ENCODE results near the gene FAM162B. TPM values are rescaled to one million over a fixed set of nuclear protein-coding genes. Genes with fewer than 3 reads are reported as not detected.
A peak's percentile ranks its signal among the peaks of the same experiment; 100 is the strongest.

FAM162B gene
- total RNA-seq, 2 donors from 2014 or later, result 2.3 TPM; not detected in 1

DNA sequence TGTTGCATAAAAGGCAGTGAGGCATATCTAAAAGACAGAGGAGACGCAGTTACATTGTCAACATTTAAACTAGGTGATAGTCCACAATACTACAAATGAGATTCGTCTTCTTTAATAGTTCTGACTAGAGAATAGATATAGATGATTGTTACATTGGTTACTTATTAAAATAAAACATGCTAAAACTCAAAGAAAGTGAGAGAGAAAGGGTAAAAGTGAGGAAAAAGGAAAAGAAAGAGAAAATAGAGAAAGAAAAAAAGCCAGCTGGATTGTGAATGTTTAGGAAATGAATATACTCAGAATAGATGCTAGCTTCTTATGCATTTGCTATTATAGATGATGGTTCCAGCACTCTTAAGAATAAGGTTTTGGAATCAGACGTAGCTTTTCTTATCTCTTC, 27.7 kb upstream of the FAM162B start:
- no peak overlapping the region for H3K27ac ChIP-seq
- no peaks in the 10 kb centered on the region for H3K4me1 ChIP-seq (ENCODE audit: control insufficient read depth in 1 of 2, low read depth in 2 of 2)
- H3K9me3 ChIP-seq, result no peaks in the 10 kb centered on the region
- no peak for ATAC-seq (ENCODE audit: insufficient number of reproducible peaks, low FRiP score, low read depth)
- no peak for DNase-seq (ENCODE audit: low spot score)
- no peak overlapping the region for H3K4me3 ChIP-seq
- H3K27me3 ChIP-seq (replicated peaks; ENCODE audit: insufficient read depth), result no peaks in the 10 kb centered on the region
- no peaks in the 10 kb centered on the region for H3K36me3 ChIP-seq
- TF ChIP-seq, protein P1, sequence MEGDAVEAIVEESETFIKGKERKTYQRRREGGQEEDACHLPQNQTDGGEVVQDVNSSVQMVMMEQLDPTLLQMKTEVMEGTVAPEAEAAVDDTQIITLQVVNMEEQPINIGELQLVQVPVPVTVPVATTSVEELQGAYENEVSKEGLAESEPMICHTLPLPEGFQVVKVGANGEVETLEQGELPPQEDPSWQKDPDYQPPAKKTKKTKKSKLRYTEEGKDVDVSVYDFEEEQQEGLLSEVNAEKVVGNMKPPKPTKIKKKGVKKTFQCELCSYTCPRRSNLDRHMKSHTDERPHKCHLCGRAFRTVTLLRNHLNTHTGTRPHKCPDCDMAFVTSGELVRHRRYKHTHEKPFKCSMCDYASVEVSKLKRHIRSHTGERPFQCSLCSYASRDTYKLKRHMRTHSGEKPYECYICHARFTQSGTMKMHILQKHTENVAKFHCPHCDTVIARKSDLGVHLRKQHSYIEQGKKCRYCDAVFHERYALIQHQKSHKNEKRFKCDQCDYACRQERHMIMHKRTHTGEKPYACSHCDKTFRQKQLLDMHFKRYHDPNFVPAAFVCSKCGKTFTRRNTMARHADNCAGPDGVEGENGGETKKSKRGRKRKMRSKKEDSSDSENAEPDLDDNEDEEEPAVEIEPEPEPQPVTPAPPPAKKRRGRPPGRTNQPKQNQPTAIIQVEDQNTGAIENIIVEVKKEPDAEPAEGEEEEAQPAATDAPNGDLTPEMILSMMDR (IDR thresholded peaks at IDR 0.05), result no peak

DNA sequence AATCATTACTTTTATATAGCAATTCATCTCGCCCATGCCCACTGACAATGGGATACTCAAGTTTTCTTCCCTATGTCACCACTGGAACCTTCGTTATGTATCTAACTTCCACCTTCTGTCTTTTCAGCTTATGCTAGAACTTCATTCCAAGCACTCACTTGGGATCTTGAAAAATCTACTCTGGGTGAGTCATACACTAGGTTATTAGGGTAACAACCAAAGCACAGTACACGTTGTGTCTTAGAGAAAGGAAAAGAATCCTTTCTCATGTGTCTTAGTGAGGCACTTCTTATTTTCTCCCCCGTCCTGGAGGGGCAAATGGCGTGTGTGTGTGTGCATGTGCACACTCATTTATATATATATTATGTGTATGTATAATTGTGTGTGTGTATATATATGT, 18.3 kb upstream of the FAM162B start:
- DNase-seq (ENCODE audit: low spot score), result no peak
- no peak for ATAC-seq (ENCODE audit: insufficient number of reproducible peaks, low FRiP score, low read depth)
- H3K27me3 ChIP-seq (replicated peaks; ENCODE audit: insufficient read depth), result no peaks in the 10 kb centered on the region

DNA sequence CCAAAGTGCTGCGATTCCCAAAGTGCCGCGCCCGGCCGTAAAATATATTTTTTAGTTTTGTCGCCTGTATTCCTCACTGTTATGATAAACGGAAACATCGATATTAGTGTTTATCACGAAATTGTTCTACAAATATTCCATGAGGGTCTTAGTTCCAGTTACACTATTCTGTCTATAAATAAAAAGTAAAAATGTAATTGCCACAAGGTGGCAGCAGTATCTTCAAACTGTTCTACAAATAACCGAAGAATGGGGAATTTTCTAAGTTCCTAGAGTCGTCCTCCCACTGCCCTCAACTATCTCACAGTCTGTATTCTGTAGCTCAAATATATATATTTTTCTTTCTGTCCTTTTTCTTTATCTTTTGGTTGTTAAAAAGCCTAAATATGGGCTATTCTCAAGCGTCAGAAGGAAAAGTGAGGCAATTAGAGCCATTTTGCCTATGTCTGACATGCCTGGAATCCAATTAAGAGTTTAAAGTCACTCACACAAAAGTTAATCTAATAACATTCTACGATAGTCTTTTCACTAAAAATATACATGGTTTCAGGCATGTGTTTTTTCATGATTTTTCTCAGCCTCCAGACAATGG, 14.2 kb upstream of the FAM162B start:
- TF ChIP-seq, protein P1 (IDR thresholded peaks at IDR 0.05), result peak; percentile 13
- Histone ChIP-seq H3K4me3 (no peak overlapping the region), H3K9me3 (no peaks in the 10 kb centered on the region), H3K4me1 (ENCODE audit: control insufficient read depth in 1 of 2, low read depth in 2 of 2) (no peaks in the 10 kb centered on the region), H3K27me3 (replicated peaks; ENCODE audit: insufficient read depth) (no peaks in the 10 kb centered on the region), H3K36me3 (no peaks in the 10 kb centered on the region), H3K27ac (no peak overlapping the region)
- ATAC-seq (ENCODE audit: insufficient number of reproducible peaks, low FRiP score, low read depth) (no peak), DNase-seq (ENCODE audit: low spot score) (no peak)

More for the DNA sequence above, 18.3 kb upstream of the FAM162B start:
- no peaks in the 10 kb centered on the region for H3K4me1 ChIP-seq (ENCODE audit: control insufficient read depth in 1 of 2, low read depth in 2 of 2)
- TF ChIP-seq, protein P1 (IDR thresholded peaks at IDR 0.05), result no peak
- H3K9me3 ChIP-seq, result no peaks in the 10 kb centered on the region
- no peaks in the 10 kb centered on the region for H3K36me3 ChIP-seq
- no peak overlapping the region for H3K4me3 ChIP-seq
- no peak overlapping the region for H3K27ac ChIP-seq

DNA sequence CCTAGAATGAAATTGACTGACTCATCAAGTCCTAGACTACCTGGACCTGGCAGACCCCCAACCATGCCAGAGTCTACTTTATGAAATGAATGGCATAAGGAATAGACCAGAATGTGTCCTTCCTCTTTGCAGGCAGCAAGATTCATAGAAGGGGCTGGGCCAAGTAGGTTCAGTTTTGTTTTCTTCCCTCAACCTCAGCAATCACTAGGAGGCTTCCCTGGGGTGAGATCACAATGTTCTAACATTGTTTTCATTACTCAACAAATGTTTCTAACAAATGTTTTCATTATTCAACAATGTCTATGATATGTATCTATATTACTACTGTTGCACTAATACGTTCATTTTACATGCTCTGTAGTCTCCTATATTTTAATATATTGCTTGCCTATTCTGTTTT, 8.4 kb upstream of the FAM162B start:
- TF ChIP-seq, protein P1 (IDR thresholded peaks at IDR 0.05), result no peak
- H3K36me3 ChIP-seq, result no peaks in the 10 kb centered on the region
- H3K4me1 ChIP-seq (ENCODE audit: control insufficient read depth in 1 of 2, low read depth in 2 of 2), result no peaks in the 10 kb centered on the region
- ATAC-seq (ENCODE audit: insufficient number of reproducible peaks, low FRiP score, low read depth), result no peak
- H3K27me3 ChIP-seq (replicated peaks; ENCODE audit: insufficient read depth), result no peaks in the 10 kb centered on the region
- no peak overlapping the region for H3K4me3 ChIP-seq
- H3K9me3 ChIP-seq, result no peaks in the 10 kb centered on the region
- no peak overlapping the region for H3K27ac ChIP-seq
- no peak for DNase-seq (ENCODE audit: low spot score)

DNA sequence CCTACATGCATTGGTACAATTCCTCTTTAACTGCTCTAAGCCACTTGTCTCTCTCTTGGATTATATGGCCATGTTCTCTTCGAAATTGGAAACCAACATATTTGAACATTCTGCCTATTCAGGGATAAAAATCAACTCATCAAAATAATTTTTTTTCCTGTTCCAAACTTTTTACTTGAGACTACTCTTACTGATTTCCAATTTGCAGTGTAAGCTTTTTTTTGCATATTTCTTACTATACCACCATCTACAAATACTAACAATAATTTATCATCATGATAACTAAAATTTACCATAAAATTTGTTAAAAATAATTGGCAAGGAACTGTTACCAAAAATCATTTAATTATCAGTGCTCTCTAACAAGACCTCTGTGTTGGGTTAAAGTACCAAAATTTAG, 6.9 kb upstream of the FAM162B start:
- no peaks in the 10 kb centered on the region for H3K4me1 ChIP-seq (ENCODE audit: control insufficient read depth in 1 of 2, low read depth in 2 of 2)
- ATAC-seq (ENCODE audit: insufficient number of reproducible peaks, low FRiP score, low read depth) (no peak), DNase-seq (ENCODE audit: low spot score) (no peak)
- H3K9me3 ChIP-seq, result no peaks in the 10 kb centered on the region
- H3K36me3 ChIP-seq, result no peaks in the 10 kb centered on the region
- no peaks in the 10 kb centered on the region for H3K27me3 ChIP-seq (replicated peaks; ENCODE audit: insufficient read depth)
- TF ChIP-seq, protein P1 (IDR thresholded peaks at IDR 0.05), result no peak
- H3K4me3 ChIP-seq, result no peak overlapping the region
- no peak overlapping the region for H3K27ac ChIP-seq
